GM18526 (cell line): Measurements from ENCODE around the gene PCNT.

Source experiments
- POLR2A ChIP-seq: IDR thresholded peaks from 3 replicates; pipeline ENCODE4 v1.6.1; 2011; ENCODE audit not compliant: insufficient read length; ENCODE audit errors: extremely low read depth

The PCNT gene

DNA sequence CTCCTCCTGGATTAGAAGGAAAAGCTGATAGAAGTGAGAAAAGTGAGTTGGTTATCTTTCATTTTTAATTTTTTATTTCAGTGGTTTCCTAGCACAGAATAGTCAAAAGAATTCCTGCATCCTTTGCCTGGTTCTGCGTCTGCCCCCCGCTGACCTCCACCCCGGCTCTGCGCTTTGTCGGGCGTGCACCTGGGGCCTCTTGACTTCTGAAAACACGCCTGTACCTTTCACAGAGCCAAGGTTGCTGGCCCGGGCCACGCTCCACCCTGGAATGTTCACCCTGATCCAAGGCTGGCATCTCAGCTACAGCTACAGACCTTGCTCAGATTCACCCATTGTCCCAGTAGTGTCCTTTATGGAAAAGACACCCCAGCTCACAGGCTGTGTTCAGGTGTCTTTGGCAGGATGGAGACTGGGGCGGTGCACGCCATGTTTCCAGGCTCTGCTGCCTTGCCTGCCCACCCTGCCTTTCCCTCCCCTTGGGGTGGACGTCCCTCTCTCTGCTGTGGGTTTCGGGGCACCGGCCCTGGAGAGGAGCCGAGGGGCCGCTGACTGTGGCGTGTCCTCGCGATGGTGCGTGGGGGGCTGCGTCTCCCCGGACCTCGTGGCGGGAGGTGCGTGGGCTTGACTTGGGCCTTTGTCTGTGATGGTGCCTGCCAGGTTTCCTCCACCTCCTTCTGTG, 94.5 kb downstream of the PCNT start:
- no peak for TF ChIP-seq POLR2A

DNA sequence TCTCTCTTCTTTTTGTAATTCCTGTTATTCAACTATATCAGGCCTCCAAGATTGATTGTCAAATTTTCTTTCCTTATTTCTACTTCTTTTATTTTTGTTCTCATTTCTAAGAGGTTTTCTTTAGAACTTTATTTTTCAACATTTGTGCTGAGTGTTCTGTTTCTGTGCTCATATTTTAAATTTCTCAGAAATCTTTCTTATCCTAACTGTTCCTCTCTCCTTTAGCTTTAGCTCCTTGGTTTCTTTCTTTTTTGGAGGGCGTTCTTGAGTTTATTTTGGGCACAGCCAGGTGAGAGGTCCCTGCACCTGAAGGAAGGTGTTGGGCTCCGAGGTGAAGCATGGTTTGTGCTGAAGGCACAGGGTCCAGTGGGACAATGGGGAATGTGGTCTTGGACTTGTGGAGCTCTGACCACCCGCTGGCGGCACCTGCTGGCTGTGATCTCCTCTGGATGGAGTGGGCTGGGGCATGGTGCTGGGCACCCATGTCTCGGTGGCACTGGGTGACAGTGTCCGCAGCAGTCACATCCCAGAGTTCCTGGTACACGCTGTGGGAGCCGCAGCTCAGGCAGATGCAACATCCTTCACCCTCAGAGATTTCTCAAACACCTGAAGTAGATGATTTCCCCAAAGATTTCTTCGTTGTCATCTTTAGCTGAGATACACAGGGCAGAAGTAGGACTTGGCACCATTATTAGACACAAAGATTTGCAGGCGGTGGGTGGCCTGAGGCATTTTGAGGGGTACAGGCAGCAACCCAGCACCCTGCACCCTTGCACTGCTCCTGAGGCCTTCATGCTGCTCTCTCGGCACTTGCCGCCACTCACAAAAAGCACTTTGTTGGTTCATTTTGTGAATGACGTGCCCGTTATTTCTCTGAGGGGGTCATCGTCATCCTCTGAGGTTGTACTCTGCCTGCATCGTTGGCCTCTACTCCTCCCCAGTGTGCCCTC, 96.6 kb downstream of the PCNT start:
- no peak for TF ChIP-seq POLR2A

DNA sequence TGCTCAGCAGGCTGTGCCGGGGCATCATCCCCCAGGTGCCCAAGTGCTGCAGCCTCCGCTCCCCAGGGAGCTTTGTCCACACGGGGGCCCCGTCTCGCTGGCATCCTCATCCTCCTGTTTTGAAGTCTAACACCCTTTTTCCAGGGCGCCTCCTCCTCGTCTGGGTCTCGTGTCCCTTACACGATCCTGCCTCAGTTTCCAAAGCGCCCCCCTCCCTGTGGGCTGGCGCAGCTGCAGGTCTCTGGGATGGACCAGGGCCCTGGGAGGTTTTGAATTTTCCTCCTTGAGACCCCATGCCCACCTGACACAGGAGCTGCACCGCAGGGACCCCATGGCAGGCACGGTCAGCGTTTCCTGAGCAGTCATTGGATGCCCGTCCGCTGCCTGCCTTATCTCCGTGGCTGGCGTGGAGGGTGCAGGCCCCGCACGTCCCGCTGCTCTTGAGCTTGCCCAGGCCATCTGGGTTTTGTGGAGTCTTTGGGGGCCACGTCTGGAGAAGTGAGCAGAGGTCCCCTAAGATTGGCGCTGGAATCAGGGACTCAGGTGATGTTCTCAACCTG, 97.3 kb downstream of the PCNT start:
- no peak for TF ChIP-seq POLR2A

DNA sequence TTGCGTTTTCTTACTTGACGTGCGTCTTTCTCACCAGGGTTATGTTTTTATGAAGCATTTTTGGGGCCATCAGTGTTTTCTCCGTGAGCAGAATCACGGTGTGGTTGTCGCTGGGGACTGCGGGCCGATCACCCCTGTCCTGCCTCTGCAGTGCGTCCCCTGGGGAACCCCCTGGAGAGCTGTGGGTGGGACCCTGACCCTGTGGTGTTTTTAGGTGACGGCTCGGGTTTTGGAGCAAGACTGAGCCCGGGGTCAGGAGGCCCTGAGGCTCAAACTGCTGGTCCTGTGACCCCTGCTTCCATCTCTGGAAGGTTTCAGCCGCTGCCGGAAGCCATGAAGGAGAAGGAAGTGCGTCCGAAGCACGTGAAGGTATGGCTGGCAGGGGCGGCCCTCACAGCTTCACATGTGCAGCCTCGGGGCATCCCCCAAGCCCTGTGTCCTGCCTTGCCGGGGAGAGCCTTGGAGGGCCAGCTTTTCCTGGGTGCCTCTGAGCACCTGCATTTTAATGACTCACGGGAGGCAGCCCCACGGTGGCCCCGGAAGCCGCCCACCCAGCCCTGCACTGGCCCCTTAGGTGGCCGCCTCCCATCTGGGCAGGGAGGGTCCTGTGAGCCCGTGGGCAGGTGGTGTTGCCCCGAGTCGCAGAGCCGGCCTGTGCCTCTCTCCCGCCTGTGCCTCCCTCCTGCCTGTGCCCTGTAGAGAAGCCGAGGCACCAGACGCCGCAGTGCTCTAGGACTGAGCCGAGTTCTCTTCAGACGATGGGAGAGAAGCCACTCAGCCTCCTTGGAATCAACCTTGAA, 98.0 kb downstream of the PCNT start:
- TF ChIP-seq POLR2A: no peak

DNA sequence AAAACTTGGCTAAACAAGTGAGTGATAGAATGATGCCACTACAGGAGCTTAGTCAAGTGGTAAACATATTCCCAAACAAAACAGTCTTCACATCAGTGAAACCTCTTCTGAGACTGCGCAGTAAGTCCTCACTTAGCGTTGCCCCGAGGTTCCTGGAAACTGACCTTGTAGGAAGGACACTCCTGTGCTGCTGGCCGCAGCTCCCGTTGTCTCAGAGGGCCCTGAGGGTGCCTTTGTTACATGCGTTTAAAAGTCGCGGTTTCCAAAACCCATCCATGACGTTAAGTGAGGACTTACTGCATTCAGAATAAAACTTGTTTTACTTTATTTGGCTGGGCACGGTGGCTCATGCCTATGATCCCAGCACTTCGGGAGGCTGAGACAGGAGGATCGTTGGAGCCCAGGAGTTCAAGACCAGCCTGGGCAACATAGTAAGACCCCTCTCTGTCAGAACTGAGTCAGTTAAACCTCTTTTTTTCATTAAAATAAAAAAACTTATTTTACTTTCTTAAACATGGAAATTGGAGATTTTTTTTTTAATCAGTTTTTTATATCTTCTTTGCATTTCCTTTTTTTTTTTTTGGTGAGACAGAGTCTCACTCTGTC, 98.8 kb downstream of the PCNT start:
- no peak for TF ChIP-seq POLR2A

DNA sequence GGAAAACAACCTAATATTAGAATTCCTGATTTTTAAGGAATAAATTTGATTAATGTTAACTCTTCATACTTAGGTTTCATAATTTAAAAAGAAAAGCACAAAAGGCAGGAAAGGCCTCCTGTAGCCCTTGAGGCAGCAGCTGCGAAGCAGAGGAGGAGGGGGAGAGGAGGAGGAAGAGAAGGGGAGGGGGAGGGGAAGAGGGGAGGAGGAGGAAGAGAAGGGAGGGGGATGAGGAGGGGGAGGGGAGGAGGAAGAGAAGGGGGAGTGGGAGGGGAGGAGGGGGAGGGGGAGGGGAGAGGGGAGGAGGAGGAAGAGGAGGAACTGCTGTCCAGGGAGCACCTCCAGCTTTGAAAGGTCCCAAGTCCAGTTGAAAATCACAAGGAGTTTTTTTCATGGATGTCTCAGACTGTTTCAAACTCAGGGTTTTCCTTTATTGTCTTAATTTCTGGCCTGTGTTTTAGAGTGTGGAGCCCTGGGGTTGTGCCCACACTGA, 99.6 kb downstream of the PCNT start:
- no peak for TF ChIP-seq POLR2A

DNA sequence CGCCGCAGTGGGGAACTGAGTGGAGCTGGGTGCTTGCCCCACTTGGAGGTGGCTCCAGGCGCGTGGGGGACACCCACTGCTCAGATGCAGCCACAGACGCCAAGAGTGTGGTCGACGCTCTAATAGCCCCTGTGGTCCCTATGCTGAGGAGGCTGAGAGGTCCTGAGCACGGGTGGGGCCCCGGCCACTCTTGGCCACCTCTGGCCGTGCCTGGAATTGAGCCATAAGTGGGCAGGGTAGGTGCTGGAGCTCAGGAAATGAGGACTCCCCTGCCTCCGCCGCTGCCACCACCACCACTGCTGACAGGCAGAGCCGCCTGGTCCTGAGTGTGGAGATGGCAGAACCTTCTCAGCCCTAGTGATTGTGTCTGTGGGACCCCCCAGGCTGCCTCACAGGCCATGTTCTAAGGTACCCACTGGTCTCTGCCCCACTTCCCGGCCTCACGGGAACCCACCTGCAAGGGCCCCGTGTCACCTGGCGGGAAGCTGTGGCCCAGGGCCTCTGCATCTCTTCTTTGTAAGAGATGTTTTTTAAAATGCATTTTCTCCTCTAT, 100.2 kb downstream of the PCNT start:
- TF ChIP-seq POLR2A: no peak

DNA sequence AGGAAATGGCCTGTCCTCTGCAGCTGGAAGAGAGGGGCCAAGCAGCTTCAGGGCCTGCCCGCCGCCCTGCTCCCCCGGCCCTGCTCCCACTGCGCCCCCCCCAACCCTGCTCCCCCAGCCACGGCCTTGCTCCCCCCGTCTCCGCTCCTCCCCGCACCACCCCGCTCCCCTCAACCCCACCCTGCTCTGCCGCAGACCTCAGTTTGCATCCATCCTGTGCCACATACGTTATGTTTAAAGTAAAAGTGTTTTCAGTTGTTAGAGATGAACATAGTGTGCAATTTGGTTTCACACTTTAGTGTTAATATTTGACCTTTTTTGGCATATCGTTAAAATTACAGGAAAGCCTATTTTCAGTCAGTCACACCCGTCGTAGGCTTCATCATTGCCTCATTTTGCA, 100.7 kb downstream of the PCNT start:
- no peak for TF ChIP-seq POLR2A

DNA sequence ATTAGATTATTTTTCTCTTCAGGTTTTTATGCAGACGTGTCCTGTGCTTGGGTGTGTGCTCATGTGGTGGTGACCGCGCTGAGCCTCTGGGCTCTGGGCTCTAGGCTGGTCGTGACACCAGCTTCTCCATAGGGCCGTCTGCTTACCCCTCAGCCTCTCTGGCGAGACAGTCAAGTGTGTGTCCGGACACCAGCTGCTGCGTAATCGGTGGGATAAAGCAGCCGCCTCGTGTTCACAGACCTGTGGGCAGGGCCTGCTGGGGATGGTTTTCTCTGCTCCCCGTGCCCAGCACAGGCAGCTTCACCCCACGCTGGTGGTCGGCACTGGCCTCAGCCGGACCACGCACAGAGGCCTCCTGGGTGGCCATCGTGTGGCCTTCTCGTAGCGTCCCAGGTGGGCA, 101.1 kb downstream of the PCNT start:
- TF ChIP-seq POLR2A: no peak

DNA sequence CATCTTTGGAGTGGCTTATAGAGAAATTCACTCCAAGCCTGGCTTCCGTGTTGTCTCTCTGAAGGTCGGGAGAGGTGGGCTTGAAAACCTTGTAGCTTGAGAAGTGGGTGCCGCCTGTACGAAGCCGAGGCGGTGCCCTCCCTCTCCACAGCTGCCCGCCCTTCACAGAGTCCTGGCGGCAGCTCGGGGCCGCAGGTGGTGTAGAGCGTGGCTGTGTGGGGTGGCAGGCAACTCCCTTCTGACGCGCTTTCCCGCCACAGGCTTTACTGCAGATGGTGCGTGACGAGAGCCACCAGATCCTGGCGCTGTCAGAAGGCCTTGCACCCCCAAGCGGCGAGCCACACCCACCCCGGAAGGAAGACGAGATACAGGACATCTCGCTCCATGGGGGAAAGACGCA, 101.6 kb downstream of the PCNT start:
- TF ChIP-seq POLR2A: no peak

DNA sequence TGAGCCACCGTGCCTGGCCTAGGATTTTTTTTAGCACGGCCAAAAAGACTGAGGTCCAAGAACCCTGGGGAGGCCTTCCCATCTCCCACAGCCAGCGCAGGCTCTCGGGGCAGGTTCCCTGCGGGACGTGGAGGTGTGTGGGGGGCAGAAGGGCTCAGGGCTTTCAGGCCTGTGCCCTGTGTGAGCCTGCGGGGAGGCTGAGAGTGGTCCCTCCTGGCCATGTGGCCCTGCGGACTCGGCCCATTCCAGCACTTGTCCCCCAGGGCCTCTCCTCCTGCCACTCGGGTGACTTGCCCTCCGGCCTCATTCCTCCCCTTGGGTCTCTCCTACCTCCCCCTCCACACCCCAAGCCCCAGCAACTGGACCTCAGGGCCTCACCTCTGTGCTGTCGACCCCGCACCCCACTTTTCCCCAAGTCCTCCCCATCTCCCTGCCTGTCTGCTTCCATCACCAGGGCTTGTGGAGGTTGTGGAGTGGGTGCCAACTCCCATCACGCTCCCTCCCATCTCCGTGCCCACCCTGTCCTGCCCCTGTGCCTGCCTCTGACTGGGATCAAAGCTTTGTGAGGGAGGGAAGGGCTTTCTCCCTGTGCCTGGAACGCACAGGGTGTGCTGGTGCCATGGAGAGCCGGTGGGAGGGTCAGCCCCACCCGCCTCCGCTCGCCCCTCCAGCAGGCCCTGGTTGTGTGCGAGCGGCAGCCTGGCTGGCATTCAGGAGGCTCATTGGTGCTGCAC, 102.5 kb downstream of the PCNT start:
- no peak for TF ChIP-seq POLR2A

DNA sequence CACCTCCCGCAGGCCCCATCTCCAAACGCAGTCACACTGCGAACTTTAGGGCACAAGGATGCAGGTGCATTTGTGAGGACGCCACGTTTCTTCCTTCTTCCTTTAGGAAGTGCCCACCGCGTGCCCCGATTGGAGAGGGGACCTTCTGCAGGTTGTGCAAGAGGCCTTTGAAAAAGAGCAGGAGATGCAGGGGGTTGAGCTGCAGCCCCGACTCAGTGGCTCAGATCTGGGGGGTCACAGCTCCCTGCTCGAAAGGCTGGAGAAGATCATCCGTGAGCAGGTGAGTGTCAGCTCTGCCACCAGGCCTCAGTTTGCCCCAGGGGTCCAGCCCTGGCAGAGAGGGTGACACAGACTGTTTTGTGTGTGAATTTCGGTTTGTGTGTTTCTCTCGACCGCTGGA, 103.6 kb downstream of the PCNT start:
- TF ChIP-seq POLR2A: no peak

DNA sequence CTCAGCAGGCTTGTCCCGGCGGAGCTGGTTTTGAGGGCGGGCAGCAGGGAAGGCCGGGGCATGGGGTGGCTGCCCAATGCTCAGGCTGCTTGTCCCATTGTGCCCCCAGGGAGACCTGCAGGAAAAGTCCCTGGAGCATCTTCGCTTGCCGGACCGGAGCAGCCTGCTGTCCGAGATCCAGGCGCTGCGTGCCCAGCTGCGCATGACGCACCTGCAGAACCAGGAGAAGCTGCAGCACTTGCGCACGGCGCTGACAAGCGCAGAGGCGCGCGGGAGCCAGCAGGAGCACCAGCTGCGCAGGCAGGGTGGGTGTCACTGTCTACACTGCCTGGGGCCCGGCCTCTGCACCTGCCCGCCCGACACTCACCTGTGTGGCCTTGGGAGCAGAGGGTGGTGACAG, 104.3 kb downstream of the PCNT start:
- TF ChIP-seq POLR2A: no peak
